ENCODE data around the gene NUMB.

Gene NUMB

DNA sequence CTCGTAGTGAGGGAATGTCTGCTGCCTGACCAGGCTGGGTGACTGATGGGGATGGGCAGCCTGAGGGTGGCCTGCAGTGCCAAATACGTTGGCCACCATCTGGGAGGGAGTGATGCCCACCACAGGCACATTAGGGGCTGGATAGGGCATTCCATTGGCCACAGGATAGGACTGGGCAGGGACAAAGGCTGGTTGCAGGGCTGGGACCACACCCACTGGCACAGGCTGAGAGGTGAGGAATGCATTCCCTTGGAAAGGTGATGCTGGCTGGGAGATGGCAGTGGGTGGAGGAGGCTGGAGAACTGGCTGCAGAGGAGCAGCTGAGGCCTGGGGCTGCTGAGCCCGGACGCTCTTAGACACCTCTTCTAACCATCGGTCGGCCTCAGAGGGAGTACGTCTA is 181.5 kb downstream of the NUMB start:
- Mint-ChIP-seq H3K27ac (no peak overlapping the region), H3K27me3 (ENCODE audit: low read depth) (no peaks in the 10 kb centered on the region), H3K4me3 (no peak overlapping the region), H3K4me1 (peaks cover 3% of the 10 kb centered on the region), H3K36me3 (ENCODE audit: low read depth) (peaks cover 50% of the 10 kb centered on the region), H3K9me3 (no peaks in the 10 kb centered on the region)
- TF ChIP-seq, protein P1, sequence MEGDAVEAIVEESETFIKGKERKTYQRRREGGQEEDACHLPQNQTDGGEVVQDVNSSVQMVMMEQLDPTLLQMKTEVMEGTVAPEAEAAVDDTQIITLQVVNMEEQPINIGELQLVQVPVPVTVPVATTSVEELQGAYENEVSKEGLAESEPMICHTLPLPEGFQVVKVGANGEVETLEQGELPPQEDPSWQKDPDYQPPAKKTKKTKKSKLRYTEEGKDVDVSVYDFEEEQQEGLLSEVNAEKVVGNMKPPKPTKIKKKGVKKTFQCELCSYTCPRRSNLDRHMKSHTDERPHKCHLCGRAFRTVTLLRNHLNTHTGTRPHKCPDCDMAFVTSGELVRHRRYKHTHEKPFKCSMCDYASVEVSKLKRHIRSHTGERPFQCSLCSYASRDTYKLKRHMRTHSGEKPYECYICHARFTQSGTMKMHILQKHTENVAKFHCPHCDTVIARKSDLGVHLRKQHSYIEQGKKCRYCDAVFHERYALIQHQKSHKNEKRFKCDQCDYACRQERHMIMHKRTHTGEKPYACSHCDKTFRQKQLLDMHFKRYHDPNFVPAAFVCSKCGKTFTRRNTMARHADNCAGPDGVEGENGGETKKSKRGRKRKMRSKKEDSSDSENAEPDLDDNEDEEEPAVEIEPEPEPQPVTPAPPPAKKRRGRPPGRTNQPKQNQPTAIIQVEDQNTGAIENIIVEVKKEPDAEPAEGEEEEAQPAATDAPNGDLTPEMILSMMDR (IDR thresholded peaks at IDR 0.05; ENCODE audit: unreplicated experiment in 3 of 3) = no peak

DNA sequence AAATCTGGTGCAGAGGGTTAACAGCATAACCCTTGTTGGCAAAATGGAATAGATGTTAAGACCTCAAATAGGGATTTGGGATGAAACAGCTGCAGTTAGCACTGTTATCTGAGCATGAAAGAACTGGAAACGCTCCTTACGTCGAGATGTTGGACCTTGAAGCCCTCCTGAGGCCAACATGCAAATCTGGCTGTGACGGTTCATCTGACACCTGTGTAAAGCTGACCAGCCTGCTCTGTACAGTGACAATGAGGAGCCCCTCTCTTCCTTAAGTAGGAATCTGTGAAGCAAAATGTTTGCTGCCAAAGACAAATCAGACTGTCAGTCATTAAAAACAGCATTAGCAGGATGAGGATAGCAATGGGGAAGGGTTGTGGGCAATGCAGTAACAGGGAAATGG is 184.5 kb downstream of the NUMB start:
- peaks cover 42% of the 10 kb centered on the region for H3K36me3 Mint-ChIP-seq (ENCODE audit: low read depth)
- peak overlapping the region in 1 of 3 experiments; percentile 26 for H3K27ac Mint-ChIP-seq
- TF ChIP-seq, protein P1 (IDR thresholded peaks at IDR 0.05; ENCODE audit: unreplicated experiment in 3 of 3) = no peak
- H3K9me3 Mint-ChIP-seq = no peaks in the 10 kb centered on the region
- no peak overlapping the region for H3K4me3 Mint-ChIP-seq
- H3K4me1 Mint-ChIP-seq = peaks cover 14% of the 10 kb centered on the region
- peaks cover 6% of the 10 kb centered on the region for H3K27me3 Mint-ChIP-seq (ENCODE audit: low read depth)

DNA sequence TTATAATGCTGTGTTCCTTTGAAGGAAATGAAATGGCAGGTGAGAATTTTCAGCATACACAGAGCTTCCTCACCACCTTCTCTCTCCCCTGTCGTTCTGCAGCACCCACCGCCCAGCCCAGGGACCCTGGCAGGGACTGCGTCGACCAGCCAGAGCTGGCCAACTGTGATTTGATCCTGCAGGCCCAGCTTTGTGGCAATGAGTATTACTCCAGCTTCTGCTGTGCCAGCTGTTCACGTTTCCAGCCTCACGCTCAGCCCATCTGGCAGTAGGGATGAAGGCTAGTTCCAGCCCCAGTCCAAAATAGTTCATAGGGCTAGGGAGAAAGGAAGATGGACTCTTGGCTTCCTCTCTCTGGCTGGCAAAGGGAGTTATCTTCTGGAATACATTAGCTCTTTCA is 186.0 kb downstream of the NUMB start:
- Mint-ChIP-seq H3K4me3 (no peak overlapping the region), H3K9me3 (no peaks in the 10 kb centered on the region), H3K36me3 (ENCODE audit: low read depth) (peaks cover 45% of the 10 kb centered on the region), H3K27ac (no peak overlapping the region), H3K4me1 (peaks cover 14% of the 10 kb centered on the region), H3K27me3 (ENCODE audit: low read depth) (peaks cover 6% of the 10 kb centered on the region)
- TF ChIP-seq, protein P1 (IDR thresholded peaks at IDR 0.05; ENCODE audit: unreplicated experiment in 3 of 3) = no peak

DNA sequence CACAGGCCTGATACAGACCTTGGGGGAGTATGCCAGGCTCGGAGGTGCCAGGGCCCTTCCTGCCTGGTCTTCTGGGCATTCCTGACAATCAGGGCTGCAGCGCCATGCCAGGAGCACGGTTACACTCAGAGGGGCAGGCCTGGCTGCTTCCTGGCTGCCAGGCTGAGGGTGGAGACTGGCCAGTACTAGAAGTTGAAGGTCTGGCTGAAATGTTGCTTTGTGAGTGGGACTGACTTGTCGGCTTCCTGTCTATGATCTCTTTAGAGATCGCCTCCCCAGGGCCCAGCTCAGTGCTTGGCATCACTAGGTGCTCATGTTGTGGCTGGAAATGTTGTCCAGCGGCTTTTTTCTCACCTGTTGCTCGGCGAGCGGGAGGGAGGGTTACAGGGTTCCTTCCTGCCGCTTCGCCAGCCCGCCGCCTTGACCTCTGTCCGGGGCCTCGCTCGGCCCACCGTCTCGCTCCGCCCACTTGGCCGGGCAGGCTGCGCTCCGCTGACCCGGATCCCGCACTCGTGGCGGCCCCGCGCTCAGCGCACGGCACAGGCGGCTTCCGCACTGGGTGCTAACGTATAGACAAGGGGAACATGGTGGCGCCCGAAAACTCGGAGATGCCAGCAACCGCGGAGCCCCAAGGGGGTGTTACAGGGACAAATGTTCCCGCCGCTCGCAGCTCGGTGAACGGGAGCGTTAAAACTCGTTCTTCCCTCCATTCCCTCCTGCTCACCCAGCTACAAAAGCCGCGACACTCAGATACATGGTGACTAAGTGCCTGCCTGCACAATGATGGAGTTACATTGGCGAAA is 188.4 kb downstream of the NUMB start:
- Mint-ChIP-seq H3K27ac (peak overlapping the region in 2 of 3 experiments; percentile 18 to 26), H3K4me3 (peak overlapping the region; percentile 59 to 80 (median 60)), H3K36me3 (ENCODE audit: low read depth) (peaks cover 31% of the 10 kb centered on the region), H3K9me3 (no peaks in the 10 kb centered on the region), H3K27me3 (ENCODE audit: low read depth) (peaks cover 6% of the 10 kb centered on the region), H3K4me1 (peaks cover 14% of the 10 kb centered on the region)
- TF ChIP-seq, protein P1 (IDR thresholded peaks at IDR 0.05; ENCODE audit: unreplicated experiment in 3 of 3) = no peak

DNA sequence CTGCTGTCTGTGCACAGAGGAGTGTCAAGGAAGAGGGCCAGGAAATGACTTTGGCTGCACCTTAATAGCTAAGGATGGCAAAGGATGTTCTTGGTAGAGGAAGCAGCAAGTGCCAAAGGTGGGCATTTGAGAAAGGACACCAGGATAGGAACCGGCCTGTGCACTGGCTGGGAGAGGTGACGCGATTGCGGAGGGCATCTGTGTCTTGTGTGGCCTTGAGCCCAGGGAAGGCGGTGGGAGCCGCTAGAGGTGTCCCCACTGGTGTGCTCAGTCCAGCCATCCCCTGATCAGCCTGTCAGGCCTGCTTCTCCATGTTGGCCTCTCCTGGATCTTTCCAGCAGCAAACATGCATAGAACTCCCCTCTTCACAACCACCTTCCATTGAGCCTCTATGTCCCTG is 190.9 kb downstream of the NUMB start:
- H3K4me3 Mint-ChIP-seq = no peak overlapping the region
- peaks cover 14% of the 10 kb centered on the region for H3K4me1 Mint-ChIP-seq
- H3K36me3 Mint-ChIP-seq (ENCODE audit: low read depth) = peaks cover 19% of the 10 kb centered on the region
- H3K9me3 Mint-ChIP-seq = no peaks in the 10 kb centered on the region
- no peak overlapping the region for H3K27ac Mint-ChIP-seq
- TF ChIP-seq, protein P1 (IDR thresholded peaks at IDR 0.05; ENCODE audit: unreplicated experiment in 3 of 3) = no peak
- H3K27me3 Mint-ChIP-seq (ENCODE audit: low read depth) = peaks cover 6% of the 10 kb centered on the region

DNA sequence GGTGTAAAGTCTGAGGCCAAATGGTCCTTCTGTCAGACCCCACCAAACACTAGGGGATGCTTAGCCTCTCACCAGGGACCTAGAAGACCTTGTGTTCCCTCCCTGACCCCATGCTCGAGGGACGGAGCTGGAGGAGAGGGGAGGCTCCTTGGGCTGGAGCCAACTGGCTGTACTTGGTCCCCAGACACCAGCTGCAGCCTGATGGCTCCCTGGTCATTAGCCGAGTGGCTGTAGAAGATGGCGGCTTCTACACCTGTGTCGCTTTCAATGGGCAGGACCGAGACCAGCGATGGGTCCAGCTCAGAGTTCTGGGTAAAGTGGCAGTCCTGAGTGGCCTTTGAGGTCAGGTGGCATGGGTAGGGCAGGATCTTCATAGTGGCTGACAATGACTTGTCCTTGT is 192.0 kb downstream of the NUMB start:
- no peak overlapping the region for H3K4me3 Mint-ChIP-seq
- H3K4me1 Mint-ChIP-seq = peaks cover 9% of the 10 kb centered on the region
- peaks cover 6% of the 10 kb centered on the region for H3K27me3 Mint-ChIP-seq (ENCODE audit: low read depth)
- H3K36me3 Mint-ChIP-seq (ENCODE audit: low read depth) = peaks cover 14% of the 10 kb centered on the region
- H3K9me3 Mint-ChIP-seq = no peaks in the 10 kb centered on the region
- TF ChIP-seq, protein P1 (IDR thresholded peaks at IDR 0.05; ENCODE audit: unreplicated experiment in 3 of 3) = no peak
- no peak overlapping the region for H3K27ac Mint-ChIP-seq

Measured in nephron (organoid).